Trophoblast cell (in vitro differentiated cells and primary cell): ENCODE data around the gene PTPRO.
A peak's percentile ranks its signal among the peaks of the same experiment; 100 is the strongest.

ENCODE experiments used
- DNase-seq, 2 donors: peaks; one replicate each; pipeline ENCODE4 v3.0.0-alpha.2; 2016
- H2AFZ ChIP-seq: 2 replicates; pipeline ENCODE4 v1.6.1; 2013; ENCODE audit warnings: low read length, moderate library complexity, mild to moderate bottlenecking; ENCODE audit not compliant: insufficient read depth, poor library complexity
- H2AK5ac ChIP-seq: 2 replicates; pipeline ENCODE4 v1.6.1; 2013; ENCODE audit warnings: mild to moderate bottlenecking, low read length
- H2BK120ac ChIP-seq: 2 replicates; pipeline ENCODE4 v1.6.1; 2013; ENCODE audit warnings: low read length, mild to moderate bottlenecking, moderate library complexity; ENCODE audit not compliant: insufficient read depth, poor library complexity
- H2BK12ac ChIP-seq: 2 replicates; pipeline ENCODE4 v1.6.1; 2013; ENCODE audit warnings: mild to moderate bottlenecking, low read length, moderate library complexity
- H2BK5ac ChIP-seq: 2 replicates; pipeline ENCODE4 v1.6.1; 2013; ENCODE audit warnings: low read length, low read depth, moderate library complexity, mild to moderate bottlenecking; ENCODE audit not compliant: poor library complexity
- H3K14ac ChIP-seq: 2 replicates; pipeline ENCODE4 v1.6.1; 2013; ENCODE audit warnings: mild to moderate bottlenecking, low read length
- H3K18ac ChIP-seq: 2 replicates; pipeline ENCODE4 v1.6.1; 2013; ENCODE audit warnings: mild to moderate bottlenecking, low read length
- H3K23ac ChIP-seq: 2 replicates; pipeline ENCODE4 v1.6.1; 2013; ENCODE audit warnings: low read length
- H3K27ac ChIP-seq: 2 replicates; pipeline ENCODE4 v1.5.1; 2013; ENCODE audit warnings: low read depth, mild to moderate bottlenecking, inconsistent platforms, low read length, moderate library complexity
- H3K27me3 ChIP-seq: 2 replicates; pipeline ENCODE4 v1.6.1; 2013; ENCODE audit warnings: inconsistent platforms, mild to moderate bottlenecking, low read length, moderate library complexity; ENCODE audit not compliant: insufficient read depth
- H3K36me3 ChIP-seq, 2 experiments: 1 replicate in 1 of 2; 2 replicates in 1 of 2; pipeline ENCODE4 v1.6.1; 2013; ENCODE audit warnings: low read length in 2 of 2, mild to moderate bottlenecking in 2 of 2, moderate library complexity in 1 of 2; ENCODE audit not compliant: insufficient read depth in 2 of 2, control insufficient read depth in 1 of 2
- H3K4ac ChIP-seq: 2 replicates; pipeline ENCODE4 v1.6.1; 2013; ENCODE audit warnings: low read depth, mild to moderate bottlenecking, low read length, moderate library complexity
- H3K4me1 ChIP-seq, 2 experiments: 1 replicate in 1 of 2; 2 replicates in 1 of 2; pipeline ENCODE4 v1.6.1; 2013; ENCODE audit warnings: low read length in 2 of 2, mild to moderate bottlenecking in 2 of 2, moderate library complexity in 1 of 2; ENCODE audit not compliant: insufficient read depth in 2 of 2, control insufficient read depth in 1 of 2
- H3K4me2 ChIP-seq: 2 replicates; pipeline ENCODE4 v1.6.1; 2013; ENCODE audit warnings: inconsistent platforms, mild to moderate bottlenecking, low read length, moderate library complexity
- H3K4me3 ChIP-seq: 2 replicates; pipeline ENCODE4 v1.5.1; 2013; ENCODE audit warnings: mild to moderate bottlenecking, low read depth, low read length, inconsistent platforms
- H3K79me1 ChIP-seq: one replicate; pipeline ENCODE4 v1.6.1; 2013; ENCODE audit warnings: low read length
- H3K79me2 ChIP-seq: 2 replicates; pipeline ENCODE4 v1.6.1; 2013; ENCODE audit warnings: low read length, mild to moderate bottlenecking; ENCODE audit not compliant: control insufficient read depth, insufficient read depth, poor library complexity
- H3K9ac ChIP-seq: 2 replicates; pipeline ENCODE4 v1.6.1; 2013; ENCODE audit warnings: mild to moderate bottlenecking, low read length
- H3K9me3 ChIP-seq: 2 replicates; pipeline ENCODE4 v1.6.1; 2013; ENCODE audit warnings: low read depth, mild to moderate bottlenecking, control low read depth, inconsistent platforms, low read length; ENCODE audit not compliant: insufficient read depth
- H4K12ac ChIP-seq: 2 replicates; pipeline ENCODE4 v1.6.1; 2013; ENCODE audit warnings: low read depth, mild to moderate bottlenecking, low read length, moderate library complexity
- H4K8ac ChIP-seq: 2 replicates; pipeline ENCODE4 v1.6.1; 2013; ENCODE audit warnings: low read depth, mild to moderate bottlenecking, low read length, moderate library complexity
- H4K91ac ChIP-seq: one replicate; pipeline ENCODE4 v1.6.1; 2013; ENCODE audit warnings: low read depth, mild to moderate bottlenecking, low read length, moderate library complexity
- WGBS: extraction: QIAGEN DNeasy Blood & Tissue Kit; methylation state at CpG from one replicate; pipeline ENCODE4 v1.1.7; 2013; ENCODE audit warnings: missing lambda C conversion rate; ENCODE audit not compliant: insufficient read length, insufficient coverage; ENCODE audit errors: extremely low coverage; 5-methylcytosine and 5-hydroxymethylcytosine counted together

Gene PTPRO

GRCh38 chr12:15600223-15600935, 278.1 kb downstream of the PTPRO start:
- H3K14ac ChIP-seq, result no peak overlapping the region
- no peak overlapping the region for H3K4ac ChIP-seq
- H3K18ac ChIP-seq, result no peak overlapping the region
- no peaks in the 10 kb centered on the region for H3K27me3 ChIP-seq
- no peaks in the 10 kb centered on the region for H3K9me3 ChIP-seq
- no peaks in the 10 kb centered on the region for H3K79me1 ChIP-seq
- no peak overlapping the region for H2BK12ac ChIP-seq
- no peak overlapping the region for H2BK120ac ChIP-seq
- no peak overlapping the region for H3K4me3 ChIP-seq
- no peaks in the 10 kb centered on the region for H3K79me2 ChIP-seq
- DNase-seq, result no peak
- no peak overlapping the region for H3K9ac ChIP-seq
- H3K4me2 ChIP-seq, result no peak overlapping the region
- H2AFZ ChIP-seq, result no peak overlapping the region
- H3K36me3 ChIP-seq, result no peaks in the 10 kb centered on the region
- H2AK5ac ChIP-seq, result no peak overlapping the region
- H4K8ac ChIP-seq, result no peak overlapping the region
- no peak overlapping the region for H4K12ac ChIP-seq
- no peak overlapping the region for H2BK5ac ChIP-seq
- H3K4me1 ChIP-seq, result no peaks in the 10 kb centered on the region
- no peak overlapping the region for H3K27ac ChIP-seq
- no peak overlapping the region for H4K91ac ChIP-seq
- WGBS, result no CpG with 5 or more reads among the region's 7 CpGs
- no peak overlapping the region for H3K23ac ChIP-seq

GRCh38 chr12:15601210-15601800, 279.0 kb downstream of the PTPRO start:
- no CpG with 5 or more reads among the region's 1 CpG for WGBS
- DNase-seq, result peak; percentile 8 to 24

DNA sequence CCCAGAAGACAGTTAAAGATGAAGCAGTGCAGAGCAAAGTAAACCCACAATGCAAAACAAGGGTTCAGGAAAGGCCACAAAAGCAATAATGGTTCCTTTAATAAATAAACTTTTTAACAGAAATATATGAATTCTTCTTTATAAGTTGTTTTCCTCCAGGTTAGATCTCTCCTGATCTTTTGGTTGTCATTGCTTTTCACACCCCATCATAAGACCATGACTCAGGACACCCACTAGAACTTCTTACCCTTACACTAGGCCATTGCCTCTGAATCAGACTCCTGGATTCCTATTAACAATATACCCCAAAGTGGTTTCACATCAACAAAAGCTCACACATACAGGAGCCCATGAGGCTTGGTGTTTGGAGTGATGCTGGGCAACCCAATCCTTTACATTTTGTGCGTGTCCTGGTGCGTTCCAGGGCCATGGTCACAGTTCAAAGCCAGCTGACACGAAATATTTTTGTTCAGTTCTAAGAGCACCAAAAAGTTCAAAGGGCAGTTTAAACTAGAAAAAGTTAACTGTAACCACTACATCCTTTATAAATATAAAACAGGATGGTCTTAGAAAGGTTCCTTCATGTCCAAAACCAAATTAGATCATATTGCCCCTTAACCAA, 279.9 kb downstream of the PTPRO start:
- H3K36me3 ChIP-seq, result no peaks in the 10 kb centered on the region
- H3K79me1 ChIP-seq, result no peaks in the 10 kb centered on the region
- no peak overlapping the region for H3K18ac ChIP-seq
- H3K4me1 ChIP-seq, result no peaks in the 10 kb centered on the region
- H3K23ac ChIP-seq, result no peak overlapping the region
- no peak overlapping the region for H2AFZ ChIP-seq
- no peak overlapping the region for H4K12ac ChIP-seq
- no peak overlapping the region for H2BK120ac ChIP-seq
- DNase-seq, result no peak
- no peak overlapping the region for H3K4me3 ChIP-seq
- no peak overlapping the region for H4K91ac ChIP-seq
- no peak overlapping the region for H3K9ac ChIP-seq
- H3K14ac ChIP-seq, result no peak overlapping the region
- no peaks in the 10 kb centered on the region for H3K9me3 ChIP-seq
- H3K79me2 ChIP-seq, result no peaks in the 10 kb centered on the region
- no peak overlapping the region for H2BK12ac ChIP-seq
- no peak overlapping the region for H3K27ac ChIP-seq
- H3K4me2 ChIP-seq, result no peak overlapping the region
- H4K8ac ChIP-seq, result no peak overlapping the region
- no peaks in the 10 kb centered on the region for H3K27me3 ChIP-seq
- no peak overlapping the region for H2AK5ac ChIP-seq
- no CpG with 5 or more reads among the region's 3 CpGs for WGBS
- no peak overlapping the region for H2BK5ac ChIP-seq
- H3K4ac ChIP-seq, result no peak overlapping the region

More at GRCh38 chr12:15601210-15601800, 279.0 kb downstream of the PTPRO start:
- Histone ChIP-seq H3K27me3 (no peaks in the 10 kb centered on the region), H3K4me2 (no peak overlapping the region), H3K14ac (no peak overlapping the region), H3K27ac (no peak overlapping the region), H4K12ac (no peak overlapping the region), H3K18ac (no peak overlapping the region), H3K9ac (no peak overlapping the region), H4K91ac (no peak overlapping the region), H4K8ac (no peak overlapping the region), H3K4ac (no peak overlapping the region), H3K23ac (no peak overlapping the region), H2AK5ac (no peak overlapping the region), H3K79me1 (no peaks in the 10 kb centered on the region), H3K4me3 (no peak overlapping the region), H2BK12ac (no peak overlapping the region), H3K4me1 (no peaks in the 10 kb centered on the region), H3K36me3 (no peaks in the 10 kb centered on the region), H2AFZ (no peak overlapping the region), H2BK5ac (no peak overlapping the region), H3K79me2 (no peaks in the 10 kb centered on the region), H2BK120ac (no peak overlapping the region), H3K9me3 (no peaks in the 10 kb centered on the region)

DNA sequence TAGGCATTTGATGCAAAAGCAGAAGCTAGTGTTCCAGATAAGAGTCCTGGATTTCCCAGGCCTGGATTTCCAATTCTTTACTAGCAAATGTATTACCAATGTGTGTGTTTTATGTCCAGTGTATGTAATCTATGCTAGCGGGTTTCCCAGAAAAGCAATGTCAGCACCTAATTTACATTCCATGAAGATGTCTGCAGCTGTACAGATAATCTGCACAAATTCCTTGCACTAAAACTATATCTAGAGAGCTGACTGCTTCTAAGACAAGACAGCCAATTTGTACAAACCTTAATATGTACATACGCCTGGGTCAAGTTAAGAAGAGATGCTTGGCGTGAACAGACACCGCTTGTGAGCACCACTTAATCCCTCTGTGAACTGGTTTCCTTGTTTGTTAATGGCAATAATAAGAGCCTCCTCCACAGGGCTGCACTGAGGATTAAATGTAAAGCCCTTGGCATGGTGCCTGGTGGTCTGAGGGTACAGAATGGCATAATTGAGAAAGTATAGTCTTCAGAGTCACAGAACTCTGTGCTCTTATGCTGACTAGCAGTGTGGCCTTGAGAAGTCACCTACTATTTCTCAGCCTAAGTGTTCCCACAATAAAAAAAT, 281.3 kb downstream of the PTPRO start:
- H3K27ac ChIP-seq, result no peak overlapping the region
- no peaks in the 10 kb centered on the region for H3K79me2 ChIP-seq
- H2BK12ac ChIP-seq, result no peak overlapping the region
- H2BK120ac ChIP-seq, result no peak overlapping the region
- no peak overlapping the region for H3K23ac ChIP-seq
- no CpG with 5 or more reads among the region's 4 CpGs for WGBS
- no peak overlapping the region for H3K4me3 ChIP-seq
- no peak overlapping the region for H3K9ac ChIP-seq
- no peak overlapping the region for H2AFZ ChIP-seq
- peak in 1 of 2 donors; percentile 13 for DNase-seq
- H4K91ac ChIP-seq, result no peak overlapping the region
- no peak overlapping the region for H4K8ac ChIP-seq
- no peak overlapping the region for H3K18ac ChIP-seq
- no peak overlapping the region for H3K14ac ChIP-seq
- no peaks in the 10 kb centered on the region for H3K9me3 ChIP-seq
- H3K36me3 ChIP-seq, result no peaks in the 10 kb centered on the region
- no peak overlapping the region for H3K4ac ChIP-seq
- H3K4me2 ChIP-seq, result no peak overlapping the region
- H3K4me1 ChIP-seq, result no peaks in the 10 kb centered on the region
- H3K79me1 ChIP-seq, result no peaks in the 10 kb centered on the region
- H4K12ac ChIP-seq, result no peak overlapping the region
- H2BK5ac ChIP-seq, result no peak overlapping the region
- H2AK5ac ChIP-seq, result no peak overlapping the region
- no peaks in the 10 kb centered on the region for H3K27me3 ChIP-seq
